Activated naive CD8-positive, alpha-beta T cell treated with anti-CD3 and anti-CD28 coated beads, Interleukin-2, amount 50 U/mL, for 16 hours (primary cell): ENCODE measurements around the gene FILIP1.

Experiments used
- DNase-seq: peaks from one replicate; pipeline ENCODE4 v3.0.0-alpha.2; 2020; ENCODE audit warnings: low read depth, low spot score

FILIP1 gene

GRCh38 chr6:75493400-75494064 is at the start of gene FILIP1:
FILIP1 (minus strand) TSS chr6:75493800; CDS start chr6:75414972, 78,828 bp downstream.
- no peak for DNase-seq

- DNase-seq = no peak
These were observed 49.7 kb upstream of the FILIP1 start for GRCh38 chr6:75543311-75543710.

DNA sequence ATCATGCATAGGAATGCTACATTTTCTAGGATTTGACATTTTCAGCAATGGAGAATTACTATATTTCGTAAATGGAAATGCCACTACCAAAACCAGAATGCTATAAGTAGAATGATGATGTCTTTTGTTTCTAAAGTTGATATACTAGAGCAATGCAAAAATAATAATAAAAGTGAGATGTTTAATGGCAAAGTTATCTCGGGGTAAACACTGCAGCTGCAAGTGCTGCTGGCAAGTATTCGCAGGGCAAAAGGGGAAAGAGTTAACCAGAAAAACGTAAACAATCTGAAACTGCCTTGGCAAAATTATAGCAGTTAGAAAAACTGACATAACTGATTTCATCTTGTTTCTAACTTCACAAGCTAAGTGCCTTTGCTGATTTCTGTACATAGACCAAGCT is 45.5 kb upstream of the FILIP1 start:
- no peak for DNase-seq

- no peak for DNase-seq
These were observed 38.9 kb upstream of the FILIP1 start for GRCh38 chr6:75532521-75532920.

DNA sequence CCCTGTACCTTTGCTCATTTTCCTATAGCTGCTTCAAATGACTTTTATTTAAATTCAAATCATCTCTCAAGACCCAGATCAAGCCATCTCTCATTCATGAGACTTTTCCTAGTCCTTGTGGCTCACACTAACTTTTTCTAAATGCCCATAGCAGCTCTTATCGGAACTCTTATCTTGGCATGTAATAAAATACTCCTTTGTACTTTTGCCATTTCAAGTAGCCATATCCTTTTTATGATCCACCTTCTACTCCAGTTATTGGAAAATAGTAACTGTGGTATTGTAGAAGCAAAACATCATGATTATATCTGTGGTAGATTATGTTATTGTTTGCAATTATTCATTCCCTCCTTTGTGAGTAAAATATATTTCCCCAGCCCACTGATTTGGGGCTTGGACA is 37.6 kb upstream of the FILIP1 start:
- no peak for DNase-seq

GRCh38 chr6:75530696-75531095 is 37.1 kb upstream of the FILIP1 start:
- no peak for DNase-seq

GRCh38 chr6:75528423-75528822 is 34.8 kb upstream of the FILIP1 start:
- no peak for DNase-seq

DNA sequence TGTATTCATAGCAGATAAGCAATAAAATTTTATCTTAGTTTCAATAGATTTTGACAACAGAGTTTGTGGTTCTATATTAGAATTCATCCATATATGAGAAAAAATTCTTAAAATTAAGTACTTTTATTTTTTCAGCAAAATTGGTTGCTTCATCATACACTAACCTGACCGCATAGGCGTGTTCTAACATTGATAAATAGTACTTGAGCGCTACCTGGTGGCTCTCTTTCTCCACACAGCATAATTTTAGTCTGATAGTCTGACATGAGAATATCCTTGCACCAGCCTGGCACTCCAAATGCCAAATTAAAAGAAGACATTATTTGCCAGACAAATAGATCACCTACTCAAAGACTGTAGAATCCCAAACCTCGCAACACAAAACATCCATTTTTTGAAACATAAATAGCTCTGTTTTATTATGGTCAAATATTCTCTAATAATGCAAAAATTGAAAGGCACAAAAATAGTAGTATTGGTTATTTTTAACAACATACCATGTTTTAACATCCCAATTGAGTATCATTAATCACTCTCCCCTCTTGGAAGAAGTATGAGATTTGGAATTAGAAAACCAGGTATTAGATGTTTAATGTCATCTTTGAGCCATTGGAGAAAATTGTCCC is 33.0 kb upstream of the FILIP1 start:
- no peak for DNase-seq

- no peak for DNase-seq
These were observed 32.1 kb upstream of the FILIP1 start for GRCh38 chr6:75525682-75526081.

- no peak for DNase-seq
These were observed 30.8 kb upstream of the FILIP1 start for GRCh38 chr6:75524322-75524972.

- no peak for DNase-seq
These were observed 23.2 kb upstream of the FILIP1 start for GRCh38 chr6:75516757-75517156.

GRCh38 chr6:75512591-75512990 is 19.0 kb upstream of the FILIP1 start:
- no peak for DNase-seq

GRCh38 chr6:75505424-75505823 is 11.8 kb upstream of the FILIP1 start:
- no peak for DNase-seq

- DNase-seq = no peak
These were observed 11.0 kb upstream of the FILIP1 start for GRCh38 chr6:75504465-75505222.

DNA sequence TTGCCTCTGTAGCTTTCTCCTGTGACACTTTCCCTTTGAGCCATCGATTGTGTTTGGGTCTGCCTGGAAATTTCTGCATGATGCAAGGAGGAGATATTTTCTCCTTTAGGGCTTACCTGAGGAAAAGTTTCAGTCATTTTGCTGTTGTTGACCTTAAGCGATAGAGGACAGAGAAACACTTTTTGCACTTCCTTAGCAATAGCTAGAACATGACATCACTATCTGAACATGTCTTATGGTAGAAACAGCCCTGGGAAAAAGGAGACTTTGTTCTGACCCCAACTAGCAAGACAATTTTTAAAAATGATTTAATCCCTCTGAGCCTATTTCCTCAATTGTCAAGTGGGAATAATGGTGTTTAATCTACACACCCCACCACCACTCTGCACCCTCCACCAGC is 9.7 kb upstream of the FILIP1 start:
- no peak for DNase-seq

- DNase-seq = no peak
These were observed 9.3 kb upstream of the FILIP1 start for GRCh38 chr6:75502884-75503283.

DNA sequence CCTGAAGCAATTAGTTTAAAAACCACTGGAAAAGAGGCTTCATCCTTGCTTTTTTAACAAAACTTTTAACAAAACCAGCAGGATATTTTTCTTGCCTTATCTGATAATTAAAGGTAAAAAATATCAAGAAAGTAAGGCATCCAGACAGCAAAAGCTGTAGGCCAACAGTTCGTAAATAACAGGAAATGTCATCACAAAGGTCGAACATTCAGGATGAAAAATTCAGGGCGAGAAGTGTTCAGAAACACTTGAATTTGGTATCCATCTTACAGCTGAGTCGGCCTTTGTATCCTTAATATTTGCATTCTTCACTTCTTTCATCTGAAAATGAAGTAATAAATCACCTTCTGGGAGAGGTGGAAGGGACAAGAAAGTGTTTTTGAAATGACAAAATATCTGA is 8.2 kb upstream of the FILIP1 start:
- DNase-seq = no peak

GRCh38 chr6:75499640-75500039 is 6.0 kb upstream of the FILIP1 start:
- no peak for DNase-seq

DNA sequence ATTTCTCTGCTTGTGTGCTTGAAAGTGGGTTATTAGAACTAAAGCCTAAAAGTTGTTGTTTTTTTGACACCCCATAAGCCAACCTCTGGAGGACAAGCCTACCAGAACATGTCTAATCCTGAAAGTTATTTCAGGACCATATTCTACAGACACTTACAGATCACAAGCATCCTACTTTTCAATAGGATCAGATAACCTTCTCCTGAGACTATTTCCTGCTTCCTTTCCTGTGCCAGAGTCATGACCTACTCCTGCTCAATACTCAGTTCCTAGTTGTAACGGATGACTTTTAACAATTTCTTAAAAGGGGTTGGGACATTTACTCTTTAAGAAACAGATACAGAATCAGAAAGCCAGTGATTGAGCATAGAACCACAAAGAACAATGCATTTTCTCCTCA is 5.3 kb upstream of the FILIP1 start:
- DNase-seq = no peak

GRCh38 chr6:75497994-75498393 is 4.4 kb upstream of the FILIP1 start:
- DNase-seq = no peak

DNA sequence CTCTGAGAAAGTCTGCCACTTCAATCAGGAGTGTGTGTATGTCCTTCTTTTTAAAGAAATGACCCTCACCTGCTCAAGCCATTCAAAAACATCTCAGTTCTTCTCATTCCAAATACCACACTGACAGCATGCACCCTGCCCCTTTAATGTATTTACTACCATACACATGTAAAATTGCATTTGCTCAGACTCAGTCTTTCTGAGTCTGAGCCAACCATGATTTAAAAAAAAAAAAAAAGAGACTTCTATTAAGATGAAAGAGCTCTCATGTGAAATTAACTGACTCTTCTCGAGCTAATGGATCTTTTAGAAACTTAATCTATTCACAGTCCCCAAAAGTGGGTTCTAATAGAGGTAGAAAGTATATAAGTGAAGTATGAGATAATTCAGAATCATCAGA is 1.4 kb upstream of the FILIP1 start:
- no peak for DNase-seq

- DNase-seq = no peak
These were observed 690 bp upstream of the FILIP1 start for GRCh38 chr6:75494290-75494689.
